GM21423 (cell line): Measurements from ENCODE around the gene AGK.

Source experiments
- ATAC-seq: cut with Tn5 transposase; IDR thresholded peaks from one replicate; pipeline ENCODE4 v1.9.1; 2021; ENCODE audit warnings: mild to moderate bottlenecking, moderate library complexity; ENCODE audit not compliant: unreplicated experiment

Gene AGK

GRCh38 chr7:141551094-141551781, at the start of gene AGK:
Gene AGK, plus strand, starts transcription at chr7:141551410. Its CDS starts 4,057 bp downstream, at chr7:141555467.
- ATAC-seq = peak; percentile 91

GRCh38 chr7:141501451-141501850, 49.8 kb upstream of the AGK start:
- no peak for ATAC-seq

- ATAC-seq = no peak
Measured at GRCh38 chr7:141511316-141511675, 39.9 kb upstream of the AGK start.

- no peak for ATAC-seq
Measured at GRCh38 chr7:141511676-141512396, 39.4 kb upstream of the AGK start.

GRCh38 chr7:141512597-141512996, 38.6 kb upstream of the AGK start:
- no peak for ATAC-seq

GRCh38 chr7:141513720-141514119, 37.5 kb upstream of the AGK start:
- no peak for ATAC-seq

- no peak for ATAC-seq
Measured at GRCh38 chr7:141515941-141516340, 35.3 kb upstream of the AGK start.

GRCh38 chr7:141519623-141520022, 31.6 kb upstream of the AGK start:
- ATAC-seq = no peak

GRCh38 chr7:141522657-141523342, 28.4 kb upstream of the AGK start:
- ATAC-seq = no peak

GRCh38 chr7:141525973-141526514, 25.2 kb upstream of the AGK start:
- ATAC-seq = no peak

GRCh38 chr7:141527076-141527475, 24.1 kb upstream of the AGK start:
- ATAC-seq = no peak

- ATAC-seq = no peak
Measured at GRCh38 chr7:141528399-141528798, 22.8 kb upstream of the AGK start.

- ATAC-seq = no peak
Measured at GRCh38 chr7:141533149-141533949, 17.9 kb upstream of the AGK start.

GRCh38 chr7:141534757-141535737, 16.2 kb upstream of the AGK start:
- ATAC-seq = no peak

GRCh38 chr7:141537906-141538305, 13.3 kb upstream of the AGK start:
- ATAC-seq = no peak

GRCh38 chr7:141541375-141541774, 9.8 kb upstream of the AGK start:
- no peak for ATAC-seq

- no peak for ATAC-seq
Measured at GRCh38 chr7:141544831-141545230, 6.4 kb upstream of the AGK start.

- no peak for ATAC-seq
Measured at GRCh38 chr7:141549582-141549981, 1.6 kb upstream of the AGK start.

- peak; percentile 10 for ATAC-seq
Measured at GRCh38 chr7:141550386-141551093, 670 bp upstream of the AGK start.
